GM12801 (cell line): ENCODE data around the gene PAFAH2.

Experiments
- CTCF ChIP-seq: IDR thresholded peaks from one replicate; pipeline ENCODE4 v1.5.1; 2011; ENCODE audit warnings: control low read depth; ENCODE audit not compliant: insufficient read length; ENCODE audit errors: extremely low read depth

The PAFAH2 gene

GRCh38 chr1:25994402-25995150 lies 3.3 kb downstream of the PAFAH2 start:
- TF ChIP-seq CTCF, result no peak

GRCh38 chr1:25993197-25993951 lies 4.5 kb downstream of the PAFAH2 start:
- TF ChIP-seq CTCF, result no peak

- no peak for TF ChIP-seq CTCF
Observed at GRCh38 chr1:25992689-25993171, 5.1 kb downstream of the PAFAH2 start.

- TF ChIP-seq CTCF, result no peak
Observed at GRCh38 chr1:25991937-25992688, 5.8 kb downstream of the PAFAH2 start.

- TF ChIP-seq CTCF, result no peak
Observed at GRCh38 chr1:25990702-25991395, 7.0 kb downstream of the PAFAH2 start.

GRCh38 chr1:25990251-25990650 lies 7.6 kb downstream of the PAFAH2 start:
- TF ChIP-seq CTCF, result no peak
